Measurements from ENCODE around the gene HDGFL2.

The HDGFL2 gene

GRCh38 chr19:4445963-4446703 is 26.0 kb upstream of the HDGFL2 start:
- no peak for DNase-seq

GRCh38 chr19:4446704-4447200 is 25.3 kb upstream of the HDGFL2 start:
- no peak for DNase-seq

GRCh38 chr19:4447327-4448146 is 24.6 kb upstream of the HDGFL2 start:
- DNase-seq = no peak

GRCh38 chr19:4448147-4448985 is 23.7 kb upstream of the HDGFL2 start:
- no peak for DNase-seq

GRCh38 chr19:4449022-4449638 is 23.0 kb upstream of the HDGFL2 start:
- no peak for DNase-seq

GRCh38 chr19:4449639-4450028 is 22.5 kb upstream of the HDGFL2 start:
- no peak for DNase-seq

GRCh38 chr19:4452230-4452990 is 19.7 kb upstream of the HDGFL2 start:
- DNase-seq = no peak

GRCh38 chr19:4453232-4454179 is 18.6 kb upstream of the HDGFL2 start:
- DNase-seq = no peak

GRCh38 chr19:4454747-4455718 is 17.1 kb upstream of the HDGFL2 start:
- DNase-seq = no peak

- DNase-seq = no peak
Observed at GRCh38 chr19:4455719-4456475, 16.2 kb upstream of the HDGFL2 start.

GRCh38 chr19:4456476-4456842 is 15.6 kb upstream of the HDGFL2 start:
- DNase-seq = no peak

- peak in 1 of 2 donors; percentile 51 for DNase-seq
Observed at GRCh38 chr19:4456843-4457653, 15.0 kb upstream of the HDGFL2 start.

GRCh38 chr19:4457654-4458395 is 14.3 kb upstream of the HDGFL2 start, which contains the start of gene UBXN6:
Gene UBXN6, minus strand, starts transcription at chr19:4457794. Its CDS starts 97 bp downstream, at chr19:4457697.
- peak; percentile 97 for DNase-seq

- no peak for DNase-seq
Observed at GRCh38 chr19:4464815-4465581, 7.1 kb upstream of the HDGFL2 start.

- DNase-seq = no peak
Observed at GRCh38 chr19:4467835-4468234, 4.3 kb upstream of the HDGFL2 start.
